ENCODE data around the gene TPPP. TPM values are rescaled to one million over a fixed set of nuclear protein-coding genes. Genes with fewer than 3 reads are reported as not detected.

TPPP gene
- total and polyA plus RNA-seq, 2 experiments from 2014 or later: 0.48 to 1.4 TPM

DNA sequence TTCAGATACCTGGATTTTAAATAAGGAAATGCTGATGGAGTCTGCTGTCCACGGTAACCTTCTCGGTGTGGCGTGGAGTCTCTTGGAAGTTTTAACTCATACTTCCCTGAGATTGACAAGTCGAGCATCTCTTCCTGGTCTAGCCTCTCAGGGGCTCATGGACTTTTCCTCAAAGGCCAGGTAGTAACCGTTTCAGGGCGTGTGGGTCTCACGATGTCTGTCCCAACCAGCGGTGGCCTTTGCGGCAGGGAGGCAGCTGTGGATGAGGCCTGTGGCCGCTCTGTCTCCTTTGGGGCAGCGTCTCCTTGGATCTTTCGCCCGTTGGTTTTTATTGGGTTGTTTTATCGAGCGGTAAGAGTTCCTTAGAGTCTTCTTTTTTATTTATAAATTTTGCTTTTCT, 48.2 kb downstream of the TPPP start:
- H4K20me1 ChIP-seq (replicated peaks; ENCODE audit: insufficient read depth): peaks cover 3% of the 10 kb centered on the region; the same call in 1 of the 2 replicates
- H3K4me1 ChIP-seq (ENCODE audit: insufficient read depth): no peaks in the 10 kb centered on the region
- H3K27ac ChIP-seq (ENCODE audit: low read depth): no peak overlapping the region
- no peaks in the 10 kb centered on the region for H3K9me2 ChIP-seq (ENCODE audit: insufficient read depth)
- H3K36me3 Mint-ChIP-seq (ENCODE audit: low read depth): peaks cover 28% of the 10 kb centered on the region
- H3K27ac Mint-ChIP-seq: no peak overlapping the region
- DNase-seq (ENCODE audit: low spot score): no peak
- peaks cover 8% of the 10 kb centered on the region for H3F3A ChIP-seq (replicated peaks; ENCODE audit: low read depth)
- TF ChIP-seq STAT1 (IDR thresholded peaks at IDR 0.05; ENCODE audit: unreplicated experiment) (no peak), EZH2phosphoT487 (IDR thresholded peaks at IDR 0.05; ENCODE audit: unreplicated experiment) (no peak), JUNB (IDR thresholded peaks at IDR 0.05; ENCODE audit: unreplicated experiment) (no peak)
- H3K36me3 ChIP-seq (ENCODE audit: insufficient read depth): peaks cover 24% of the 10 kb centered on the region
- H3K4me3 ChIP-seq: no peak overlapping the region
- H2AFZ ChIP-seq: no peak overlapping the region
- no peaks in the 10 kb centered on the region for H3K27me3 ChIP-seq (ENCODE audit: insufficient read depth)
- H3K4me2 ChIP-seq: no peak overlapping the region
- no peak overlapping the region for H3K4me3 Mint-ChIP-seq
- H3K79me2 ChIP-seq (replicated peaks; ENCODE audit: insufficient read depth): no peaks in the 10 kb centered on the region; the same call in 1 of the 2 replicates
- no peaks in the 10 kb centered on the region for H3K4me1 Mint-ChIP-seq
- H3K27me3 Mint-ChIP-seq (ENCODE audit: insufficient read depth, low read depth, poor library complexity): peaks cover 5% of the 10 kb centered on the region
- H3K9me3 Mint-ChIP-seq: peaks cover 5% of the 10 kb centered on the region; the same call in 2 of the 3 replicates
- no peak for ATAC-seq

DNA sequence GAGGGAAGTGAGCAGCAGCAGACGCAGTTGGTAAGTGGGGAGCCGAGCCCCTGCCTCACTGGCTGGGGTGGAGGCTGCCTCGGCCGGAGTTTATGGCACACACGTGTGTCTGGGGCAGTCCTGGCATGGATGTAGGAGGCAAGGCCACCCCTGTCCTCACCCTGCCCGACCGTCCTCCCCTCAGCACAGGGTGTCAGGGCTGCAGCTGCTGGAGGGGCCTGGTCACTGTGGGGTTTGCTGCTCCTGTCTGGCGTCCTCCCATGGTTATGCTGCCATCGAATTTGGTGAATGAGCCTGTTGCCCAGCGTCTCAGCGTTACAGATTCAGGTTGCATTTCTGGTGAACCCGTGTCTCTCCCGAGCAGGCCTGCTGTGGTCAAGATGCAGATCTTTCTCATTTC, 48.6 kb downstream of the TPPP start:
- H3K27ac Mint-ChIP-seq: no peak overlapping the region
- no peaks in the 10 kb centered on the region for H3K4me1 ChIP-seq (ENCODE audit: insufficient read depth)
- no peaks in the 10 kb centered on the region; the same call in 1 of the 2 replicates for H3K79me2 ChIP-seq (replicated peaks; ENCODE audit: insufficient read depth)
- no peak overlapping the region for H3K4me2 ChIP-seq
- no peak overlapping the region for H3K4me3 ChIP-seq
- H3K9me3 Mint-ChIP-seq: peaks cover 5% of the 10 kb centered on the region; the same call in 2 of the 3 replicates
- H3K4me1 Mint-ChIP-seq: no peaks in the 10 kb centered on the region
- H2AFZ ChIP-seq: no peak overlapping the region
- no peak overlapping the region for H3K4me3 Mint-ChIP-seq
- DNase-seq (ENCODE audit: low spot score): no peak
- peaks cover 5% of the 10 kb centered on the region for H3K27me3 Mint-ChIP-seq (ENCODE audit: insufficient read depth, low read depth, poor library complexity)
- H3K36me3 Mint-ChIP-seq (ENCODE audit: low read depth): peaks cover 28% of the 10 kb centered on the region
- no peak overlapping the region for H3K27ac ChIP-seq (ENCODE audit: low read depth)
- H4K20me1 ChIP-seq (replicated peaks; ENCODE audit: insufficient read depth): peaks cover 3% of the 10 kb centered on the region; the same call in 1 of the 2 replicates
- no peaks in the 10 kb centered on the region for H3K9me2 ChIP-seq (ENCODE audit: insufficient read depth)
- no peak for ATAC-seq
- no peaks in the 10 kb centered on the region for H3K27me3 ChIP-seq (ENCODE audit: insufficient read depth)
- peaks cover 6% of the 10 kb centered on the region; the same call in 1 of the 2 replicates for H3F3A ChIP-seq (replicated peaks; ENCODE audit: low read depth)
- peaks cover 24% of the 10 kb centered on the region for H3K36me3 ChIP-seq (ENCODE audit: insufficient read depth)
- no peak for TF ChIP-seq NANOG (IDR thresholded peaks at IDR 0.05; ENCODE audit: borderline replicate concordance)
- TF ChIP-seq, protein P1, sequence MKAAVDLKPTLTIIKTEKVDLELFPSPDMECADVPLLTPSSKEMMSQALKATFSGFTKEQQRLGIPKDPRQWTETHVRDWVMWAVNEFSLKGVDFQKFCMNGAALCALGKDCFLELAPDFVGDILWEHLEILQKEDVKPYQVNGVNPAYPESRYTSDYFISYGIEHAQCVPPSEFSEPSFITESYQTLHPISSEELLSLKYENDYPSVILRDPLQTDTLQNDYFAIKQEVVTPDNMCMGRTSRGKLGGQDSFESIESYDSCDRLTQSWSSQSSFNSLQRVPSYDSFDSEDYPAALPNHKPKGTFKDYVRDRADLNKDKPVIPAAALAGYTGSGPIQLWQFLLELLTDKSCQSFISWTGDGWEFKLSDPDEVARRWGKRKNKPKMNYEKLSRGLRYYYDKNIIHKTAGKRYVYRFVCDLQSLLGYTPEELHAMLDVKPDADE (IDR thresholded peaks at IDR 0.05): no peak
- TF ChIP-seq ZNF114 (CRISPR knock-in tag; IDR thresholded peaks at IDR 0.05): no peak
- TF ChIP-seq ZNF331 (CRISPR knock-in tag; IDR thresholded peaks at IDR 0.05; ENCODE audit: low read depth): no peak
- no peak for TF ChIP-seq EZH2 (IDR thresholded peaks at IDR 0.05; ENCODE audit: low read depth, unreplicated experiment)
- TF ChIP-seq, protein P2, sequence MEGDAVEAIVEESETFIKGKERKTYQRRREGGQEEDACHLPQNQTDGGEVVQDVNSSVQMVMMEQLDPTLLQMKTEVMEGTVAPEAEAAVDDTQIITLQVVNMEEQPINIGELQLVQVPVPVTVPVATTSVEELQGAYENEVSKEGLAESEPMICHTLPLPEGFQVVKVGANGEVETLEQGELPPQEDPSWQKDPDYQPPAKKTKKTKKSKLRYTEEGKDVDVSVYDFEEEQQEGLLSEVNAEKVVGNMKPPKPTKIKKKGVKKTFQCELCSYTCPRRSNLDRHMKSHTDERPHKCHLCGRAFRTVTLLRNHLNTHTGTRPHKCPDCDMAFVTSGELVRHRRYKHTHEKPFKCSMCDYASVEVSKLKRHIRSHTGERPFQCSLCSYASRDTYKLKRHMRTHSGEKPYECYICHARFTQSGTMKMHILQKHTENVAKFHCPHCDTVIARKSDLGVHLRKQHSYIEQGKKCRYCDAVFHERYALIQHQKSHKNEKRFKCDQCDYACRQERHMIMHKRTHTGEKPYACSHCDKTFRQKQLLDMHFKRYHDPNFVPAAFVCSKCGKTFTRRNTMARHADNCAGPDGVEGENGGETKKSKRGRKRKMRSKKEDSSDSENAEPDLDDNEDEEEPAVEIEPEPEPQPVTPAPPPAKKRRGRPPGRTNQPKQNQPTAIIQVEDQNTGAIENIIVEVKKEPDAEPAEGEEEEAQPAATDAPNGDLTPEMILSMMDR (conservative IDR thresholded peaks at IDR 0.05; ENCODE audit: low read depth in 2 of 2): no peak
- TF ChIP-seq CREB1 (CRISPR knock-in tag; IDR thresholded peaks at IDR 0.05; ENCODE audit: low read depth): no peak
- no peak for TF ChIP-seq STAT1 (IDR thresholded peaks at IDR 0.05; ENCODE audit: unreplicated experiment)
- no peak for TF ChIP-seq JUNB (IDR thresholded peaks at IDR 0.05; ENCODE audit: unreplicated experiment)
- TF ChIP-seq, protein P3, sequence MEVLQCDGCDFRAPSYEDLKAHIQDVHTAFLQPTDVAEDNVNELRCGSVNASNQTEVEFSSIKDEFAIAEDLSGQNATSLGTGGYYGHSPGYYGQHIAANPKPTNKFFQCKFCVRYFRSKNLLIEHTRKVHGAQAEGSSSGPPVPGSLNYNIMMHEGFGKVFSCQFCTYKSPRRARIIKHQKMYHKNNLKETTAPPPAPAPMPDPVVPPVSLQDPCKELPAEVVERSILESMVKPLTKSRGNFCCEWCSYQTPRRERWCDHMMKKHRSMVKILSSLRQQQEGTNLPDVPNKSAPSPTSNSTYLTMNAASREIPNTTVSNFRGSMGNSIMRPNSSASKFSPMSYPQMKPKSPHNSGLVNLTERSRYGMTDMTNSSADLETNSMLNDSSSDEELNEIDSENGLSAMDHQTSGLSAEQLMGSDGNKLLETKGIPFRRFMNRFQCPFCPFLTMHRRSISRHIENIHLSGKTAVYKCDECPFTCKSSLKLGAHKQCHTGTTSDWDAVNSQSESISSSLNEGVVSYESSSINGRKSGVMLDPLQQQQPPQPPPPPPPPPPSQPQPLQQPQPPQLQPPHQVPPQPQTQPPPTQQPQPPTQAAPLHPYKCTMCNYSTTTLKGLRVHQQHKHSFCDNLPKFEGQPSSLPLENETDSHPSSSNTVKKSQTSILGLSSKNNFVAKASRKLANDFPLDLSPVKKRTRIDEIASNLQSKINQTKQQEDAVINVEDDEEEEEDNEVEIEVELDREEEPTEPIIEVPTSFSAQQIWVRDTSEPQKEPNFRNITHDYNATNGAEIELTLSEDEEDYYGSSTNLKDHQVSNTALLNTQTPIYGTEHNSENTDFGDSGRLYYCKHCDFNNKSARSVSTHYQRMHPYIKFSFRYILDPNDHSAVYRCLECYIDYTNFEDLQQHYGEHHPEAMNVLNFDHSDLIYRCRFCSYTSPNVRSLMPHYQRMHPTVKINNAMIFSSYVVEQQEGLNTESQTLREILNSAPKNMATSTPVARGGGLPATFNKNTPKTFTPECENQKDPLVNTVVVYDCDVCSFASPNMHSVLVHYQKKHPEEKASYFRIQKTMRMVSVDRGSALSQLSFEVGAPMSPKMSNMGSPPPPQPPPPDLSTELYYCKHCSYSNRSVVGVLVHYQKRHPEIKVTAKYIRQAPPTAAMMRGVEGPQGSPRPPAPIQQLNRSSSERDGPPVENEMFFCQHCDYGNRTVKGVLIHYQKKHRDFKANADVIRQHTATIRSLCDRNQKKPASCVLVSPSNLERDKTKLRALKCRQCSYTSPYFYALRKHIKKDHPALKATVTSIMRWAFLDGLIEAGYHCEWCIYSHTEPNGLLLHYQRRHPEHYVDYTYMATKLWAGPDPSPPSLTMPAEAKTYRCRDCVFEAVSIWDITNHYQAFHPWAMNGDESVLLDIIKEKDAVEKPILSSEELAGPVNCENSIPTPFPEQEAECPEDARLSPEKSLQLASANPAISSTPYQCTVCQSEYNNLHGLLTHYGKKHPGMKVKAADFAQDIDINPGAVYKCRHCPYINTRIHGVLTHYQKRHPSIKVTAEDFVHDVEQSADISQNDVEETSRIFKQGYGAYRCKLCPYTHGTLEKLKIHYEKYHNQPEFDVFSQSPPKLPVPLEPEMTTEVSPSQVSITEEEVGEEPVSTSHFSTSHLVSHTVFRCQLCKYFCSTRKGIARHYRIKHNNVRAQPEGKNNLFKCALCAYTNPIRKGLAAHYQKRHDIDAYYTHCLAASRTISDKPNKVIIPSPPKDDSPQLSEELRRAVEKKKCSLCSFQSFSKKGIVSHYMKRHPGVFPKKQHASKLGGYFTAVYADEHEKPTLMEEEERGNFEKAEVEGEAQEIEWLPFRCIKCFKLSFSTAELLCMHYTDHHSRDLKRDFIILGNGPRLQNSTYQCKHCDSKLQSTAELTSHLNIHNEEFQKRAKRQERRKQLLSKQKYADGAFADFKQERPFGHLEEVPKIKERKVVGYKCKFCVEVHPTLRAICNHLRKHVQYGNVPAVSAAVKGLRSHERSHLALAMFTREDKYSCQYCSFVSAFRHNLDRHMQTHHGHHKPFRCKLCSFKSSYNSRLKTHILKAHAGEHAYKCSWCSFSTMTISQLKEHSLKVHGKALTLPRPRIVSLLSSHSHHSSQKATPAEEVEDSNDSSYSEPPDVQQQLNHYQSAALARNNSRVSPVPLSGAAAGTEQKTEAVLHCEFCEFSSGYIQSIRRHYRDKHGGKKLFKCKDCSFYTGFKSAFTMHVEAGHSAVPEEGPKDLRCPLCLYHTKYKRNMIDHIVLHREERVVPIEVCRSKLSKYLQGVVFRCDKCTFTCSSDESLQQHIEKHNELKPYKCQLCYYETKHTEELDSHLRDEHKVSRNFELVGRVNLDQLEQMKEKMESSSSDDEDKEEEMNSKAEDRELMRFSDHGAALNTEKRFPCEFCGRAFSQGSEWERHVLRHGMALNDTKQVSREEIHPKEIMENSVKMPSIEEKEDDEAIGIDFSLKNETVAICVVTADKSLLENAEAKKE (CRISPR knock-in tag; IDR thresholded peaks at IDR 0.05): no peak
- no peak for TF ChIP-seq EZH2phosphoT487 (IDR thresholded peaks at IDR 0.05; ENCODE audit: unreplicated experiment)

Data from GM23338 (cell line).